GM18498 (cell line): Measurements from ENCODE around the gene CPA5.
"Not testable (repeated sequence)": the region's sequence is repeated elsewhere in the genome, so short reads cannot be mapped to it uniquely, and the experiment has no call there.

Experiments
- ATAC-seq: cut with Tn5 transposase; IDR thresholded peaks from one replicate; pipeline ENCODE4 v1.9.1; 2021; ENCODE audit warnings: mild to moderate bottlenecking, moderate library complexity; ENCODE audit not compliant: unreplicated experiment

CPA5 gene

GRCh38 chr7:130374507-130374906, 29.9 kb downstream of the CPA5 start:
- ATAC-seq, result no peak

GRCh38 chr7:130376461-130376860, 31.8 kb downstream of the CPA5 start:
- ATAC-seq, result not testable (repeated sequence)

- ATAC-seq, result no peak
Observed at GRCh38 chr7:130377178-130377577, 32.6 kb downstream of the CPA5 start.

GRCh38 chr7:130379019-130379418, 34.4 kb downstream of the CPA5 start:
- no peak for ATAC-seq

GRCh38 chr7:130379532-130379920, 34.9 kb downstream of the CPA5 start:
- no peak for ATAC-seq

GRCh38 chr7:130379921-130380860, 35.6 kb downstream of the CPA5 start, which contains the start of gene CPA1:
Gene CPA1, plus strand, starts transcription at chr7:130380494. Its CDS starts 27 bp downstream, at chr7:130380521.
- ATAC-seq, result no peak

- ATAC-seq, result no peak
Observed at GRCh38 chr7:130380861-130381455, 36.3 kb downstream of the CPA5 start.

- no peak for ATAC-seq
Observed at GRCh38 chr7:130381468-130382312, 37.1 kb downstream of the CPA5 start.

GRCh38 chr7:130383187-130383980, 38.8 kb downstream of the CPA5 start:
- ATAC-seq, result no peak

- ATAC-seq, result no peak
Observed at GRCh38 chr7:130384371-130384801, 39.8 kb downstream of the CPA5 start.

GRCh38 chr7:130384841-130385599, 40.4 kb downstream of the CPA5 start:
- no peak for ATAC-seq

- no peak for ATAC-seq
Observed at GRCh38 chr7:130385600-130386066, 41.0 kb downstream of the CPA5 start.

- ATAC-seq, result no peak
Observed at GRCh38 chr7:130386876-130387275, 42.3 kb downstream of the CPA5 start.

GRCh38 chr7:130387306-130387627, 42.7 kb downstream of the CPA5 start:
- no peak for ATAC-seq

GRCh38 chr7:130387628-130388403, 43.2 kb downstream of the CPA5 start:
- no peak for ATAC-seq

- ATAC-seq, result no peak
Observed at GRCh38 chr7:130388671-130389070, 44.1 kb downstream of the CPA5 start.

GRCh38 chr7:130390486-130390885, 45.9 kb downstream of the CPA5 start:
- ATAC-seq, result no peak

- no peak for ATAC-seq
Observed at GRCh38 chr7:130393101-130393561, 48.5 kb downstream of the CPA5 start.
